HG03520 (cell line): ENCODE results near the gene MBL2.

Experiments
- ATAC-seq: cut with Tn5 transposase; IDR thresholded peaks from one replicate; pipeline ENCODE4 v1.9.1; 2021; ENCODE audit warnings: mild to moderate bottlenecking, moderate library complexity; ENCODE audit not compliant: unreplicated experiment

The MBL2 gene

DNA sequence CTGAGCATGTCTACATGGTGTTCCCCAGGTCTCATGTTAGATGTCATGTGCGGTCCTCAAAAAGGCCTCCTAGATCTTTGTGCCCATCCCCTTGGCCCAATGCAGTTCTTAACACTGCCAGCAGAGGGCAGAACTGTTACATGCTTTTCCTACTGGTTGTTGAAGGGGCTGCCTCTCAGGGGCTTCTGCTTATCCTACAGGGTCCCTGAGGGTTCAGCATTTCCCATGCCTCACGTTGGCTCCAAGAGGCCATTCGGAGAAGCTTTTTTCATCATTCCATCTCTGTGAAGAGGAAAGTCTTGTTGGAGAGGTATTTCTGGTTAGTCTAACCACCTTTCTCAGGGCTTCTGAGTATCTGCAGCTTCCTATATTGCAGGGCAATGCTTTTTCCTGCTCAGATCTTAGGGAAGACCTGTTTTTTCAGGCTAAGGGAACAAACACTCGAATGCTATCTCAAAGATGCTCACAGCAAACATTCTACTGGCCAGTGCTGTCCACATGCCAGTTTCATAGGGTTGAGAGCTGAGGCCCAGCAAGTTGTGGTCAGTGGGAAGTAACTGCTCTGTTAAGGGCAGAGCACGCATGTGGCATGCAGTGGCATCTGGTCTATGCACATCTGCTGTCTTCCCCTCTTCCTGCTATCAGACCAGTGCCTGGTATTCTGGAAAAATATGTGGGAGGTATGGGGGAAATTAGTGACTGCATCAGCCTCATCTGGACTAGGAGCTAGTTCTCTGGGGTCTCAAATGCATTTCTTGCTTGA, 31.5 kb downstream of the MBL2 start:
- ATAC-seq = peak; percentile 72

- no peak for ATAC-seq
Observed at GRCh38 chr10:52740155-52740549, 32.4 kb downstream of the MBL2 start.

- ATAC-seq = no peak
Observed at GRCh38 chr10:52739380-52740154, 33.0 kb downstream of the MBL2 start.

- no peak for ATAC-seq
Observed at GRCh38 chr10:52738951-52739350, 33.6 kb downstream of the MBL2 start.

DNA sequence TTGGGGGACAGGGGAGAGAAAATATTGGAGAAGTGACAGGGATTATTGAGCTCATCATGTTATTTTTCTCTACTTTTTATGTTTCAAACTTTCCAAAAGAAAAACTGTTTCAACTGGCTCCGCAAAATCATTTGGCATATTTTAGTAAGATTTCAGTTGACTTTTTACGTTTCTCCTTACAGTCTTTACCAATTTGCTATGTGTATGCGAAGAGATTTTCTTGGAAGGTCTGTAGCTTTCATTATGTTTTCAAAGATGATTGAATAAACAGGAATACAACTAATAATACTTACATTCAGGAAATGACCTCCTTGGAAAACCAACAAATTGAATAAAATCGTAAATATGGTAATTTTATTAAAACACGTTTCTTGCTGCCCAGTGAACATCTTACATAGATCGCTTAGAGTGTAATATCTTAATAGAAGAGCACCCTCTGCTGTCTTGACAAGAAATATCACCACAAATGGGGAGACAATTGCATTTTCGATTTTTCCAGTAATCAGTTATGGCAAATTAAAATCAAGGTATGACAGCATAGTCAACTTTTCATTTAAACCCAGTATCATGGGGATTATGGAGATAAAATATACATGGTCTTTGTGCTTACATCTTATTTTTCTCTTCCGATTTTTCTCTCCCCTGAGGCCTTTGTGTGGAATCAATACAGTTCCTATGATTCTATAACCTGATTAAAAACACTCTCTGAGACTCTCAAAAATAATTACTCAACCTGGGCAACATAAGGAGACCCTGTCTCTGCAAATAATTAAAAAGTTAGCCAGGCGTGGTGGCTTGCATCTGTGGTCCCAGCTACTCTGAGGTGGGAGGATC, 43.1 kb downstream of the MBL2 start:
- ATAC-seq = peak; percentile 71

DNA sequence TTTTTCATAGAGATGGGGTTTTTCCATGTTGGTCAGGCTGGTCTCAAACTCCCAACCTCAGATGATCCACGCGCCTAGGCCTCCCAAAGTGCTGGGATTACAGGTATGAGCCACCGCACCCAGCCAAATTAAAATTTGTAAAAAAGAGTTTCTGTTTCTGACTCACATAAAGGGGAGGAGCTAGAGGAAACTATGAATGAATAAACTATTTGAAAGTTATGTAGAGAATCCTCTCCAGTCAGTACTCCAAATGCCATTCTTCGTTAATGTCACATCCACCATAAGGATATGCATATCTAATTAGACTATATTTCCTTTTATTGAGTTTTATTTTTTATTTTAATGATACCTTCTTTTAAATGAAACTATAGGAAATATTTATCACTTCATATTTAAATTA, 52.6 kb downstream of the MBL2 start:
- ATAC-seq = no peak
